HEK293 (cell line): ENCODE results near the gene MLLT6.

Experiments
- CTCF ChIA-PET: fragments of 350-600 bp; formaldehyde crosslinking; extraction: SDS; loops from one replicate; lab custom pipeline; 2021; ENCODE audit warnings: antibody characterized with exemption; lab: Yijun Ruan, JAX
- POLR2A ChIA-PET: fragments of 300-600 bp; formaldehyde crosslinking; extraction: SDS; loops from one replicate; lab custom pipeline; 2020; ENCODE audit warnings: antibody characterized with exemption, inconsistent platforms; lab: Yijun Ruan, JAX
- H3K27ac ChIP-seq: fragments of 200-500 bp; sonication (Bioruptor generic); 2 replicates; pipeline ENCODE4 v1.5.1; 2014; ENCODE audit warnings: low read depth, low read length, control low read depth, inconsistent platforms; ENCODE audit errors: extremely low read depth
- H3K36me3 ChIP-seq, 2 experiments: fragments of 200-500 bp in 1 of 2; sonication (Bioruptor generic) in 1 of 2; 1 replicate in 1 of 2; 2 replicates in 1 of 2; pipeline ENCODE4 v1.5.1; 2014 to 2017; ENCODE audit warnings: inconsistent platforms in 2 of 2, low read length in 2 of 2; ENCODE audit not compliant: control insufficient read depth in 2 of 2, insufficient read depth in 1 of 2
- H3K4me1 ChIP-seq: fragments of 200-500 bp; sonication (Bioruptor generic); 2 replicates; pipeline ENCODE4 v1.5.1; 2014; ENCODE audit warnings: mild to moderate bottlenecking, low read length, inconsistent platforms; ENCODE audit not compliant: control insufficient read depth, insufficient read depth
- H3K4me3 ChIP-seq: 2 replicates; pipeline ENCODE4 v1.5.1; 2011; ENCODE audit warnings: low read depth, mild to moderate bottlenecking, control low read depth, low read length, moderate library complexity
- H3K9me3 ChIP-seq: fragments of 200-500 bp; sonication (Bioruptor generic); 2 replicates; pipeline ENCODE4 v1.5.1; 2014; ENCODE audit warnings: low read depth, low read length, inconsistent platforms; ENCODE audit not compliant: control insufficient read depth, insufficient read depth
- HOXD13 ChIP-seq: sonication (generic); formaldehyde crosslinking; IDR thresholded peaks from 2 replicates; pipeline ENCODE4 v1.8.0; 2022; ENCODE audit warnings: missing genetic modification reagents, borderline replicate concordance
- PATZ1 ChIP-seq: fragments of 450-650 bp; formaldehyde crosslinking; IDR thresholded peaks from 2 replicates; pipeline ENCODE4 v1.5.1; 2016; ENCODE audit warnings: missing biosample characterization, missing genetic modification characterization
- PRDM1 ChIP-seq: fragments of 450-650 bp; formaldehyde crosslinking; IDR thresholded peaks from 2 replicates; pipeline ENCODE4; 2016; ENCODE audit warnings: missing biosample characterization, missing genetic modification characterization
- SALL2 ChIP-seq: fragments of 450-650 bp; formaldehyde crosslinking; IDR thresholded peaks from 2 replicates; pipeline ENCODE4 v1.5.0; 2017; ENCODE audit warnings: missing biosample characterization, mild to moderate bottlenecking, missing genetic modification characterization, borderline replicate concordance
- SCRT2 ChIP-seq: fragments of 450-650 bp; formaldehyde crosslinking; IDR thresholded peaks from 2 replicates; pipeline ENCODE4 v1.5.1; 2016; ENCODE audit warnings: missing biosample characterization, missing genetic modification characterization
- SP2 ChIP-seq: fragments of 450-650 bp; formaldehyde crosslinking; IDR thresholded peaks from 2 replicates; pipeline ENCODE4 v1.5.1; 2016; ENCODE audit warnings: missing biosample characterization, missing genetic modification characterization
- ZFP37 ChIP-seq: fragments of 450-650 bp; formaldehyde crosslinking; IDR thresholded peaks from 2 replicates; pipeline ENCODE4 v1.5.1; 2016; ENCODE audit warnings: missing biosample characterization, missing genetic modification characterization
- ZNF121 ChIP-seq: fragments of 450-650 bp; formaldehyde crosslinking; IDR thresholded peaks from 2 replicates; pipeline ENCODE4 v1.5.1; 2016; ENCODE audit warnings: missing biosample characterization, missing genetic modification characterization
- ZNF146 ChIP-seq: fragments of 450-650 bp; formaldehyde crosslinking; IDR thresholded peaks from 2 replicates; pipeline ENCODE4 v1.5.1; 2016; ENCODE audit warnings: missing biosample characterization, missing genetic modification characterization
- ZNF239 ChIP-seq: fragments of 450-650 bp; formaldehyde crosslinking; IDR thresholded peaks from 2 replicates; pipeline ENCODE4 v1.5.1; 2016; ENCODE audit warnings: missing biosample characterization, missing genetic modification characterization
- ZNF473 ChIP-seq: fragments of 450-650 bp; formaldehyde crosslinking; IDR thresholded peaks from 2 replicates; pipeline ENCODE4 v1.5.1; 2017; ENCODE audit warnings: missing biosample characterization, missing genetic modification characterization
- ZNF530 ChIP-seq: fragments of 450-650 bp; formaldehyde crosslinking; IDR thresholded peaks from 2 replicates; pipeline ENCODE4 v1.5.1; 2016; ENCODE audit warnings: low read depth, missing biosample characterization, missing genetic modification characterization
- ZNF571 ChIP-seq: fragments of 450-650 bp; formaldehyde crosslinking; IDR thresholded peaks from 2 replicates; pipeline ENCODE4 v1.5.0; 2017; ENCODE audit warnings: missing biosample characterization, missing genetic modification characterization
- ZNF580 ChIP-seq: fragments of 450-650 bp; formaldehyde crosslinking; IDR thresholded peaks from 2 replicates; pipeline ENCODE4 v1.5.1; 2016; ENCODE audit warnings: missing biosample characterization, missing genetic modification characterization
- ZNF600 ChIP-seq: fragments of 450-650 bp; formaldehyde crosslinking; IDR thresholded peaks from 2 replicates; pipeline ENCODE4 v1.5.1; 2016; ENCODE audit warnings: missing biosample characterization, missing genetic modification characterization
- ZNF610 ChIP-seq: fragments of 450-650 bp; formaldehyde crosslinking; IDR thresholded peaks from 2 replicates; pipeline ENCODE4 v1.5.1; 2016; ENCODE audit warnings: missing biosample characterization, missing genetic modification characterization, borderline replicate concordance
- ZNF621 ChIP-seq: fragments of 450-650 bp; formaldehyde crosslinking; IDR thresholded peaks from 2 replicates; pipeline ENCODE4 v1.5.1; 2017; ENCODE audit warnings: missing biosample characterization, missing genetic modification characterization
- ZNF791 ChIP-seq: fragments of 450-650 bp; formaldehyde crosslinking; IDR thresholded peaks from 2 replicates; pipeline ENCODE4 v1.5.1; 2016; ENCODE audit warnings: missing biosample characterization, missing genetic modification characterization
- ZNF792 ChIP-seq: fragments of 450-650 bp; formaldehyde crosslinking; IDR thresholded peaks from 2 replicates; pipeline ENCODE4 v1.5.1; 2016; ENCODE audit warnings: missing biosample characterization, missing genetic modification characterization
- ZSCAN4 ChIP-seq: fragments of 450-650 bp; formaldehyde crosslinking; IDR thresholded peaks from 2 replicates; pipeline ENCODE4 v1.5.1; 2017; ENCODE audit warnings: missing biosample characterization, missing genetic modification characterization
- TF ChIP-seq, protein P1 (sequence below): fragments of 450-650 bp; formaldehyde crosslinking; IDR thresholded peaks from 2 replicates; pipeline ENCODE4 v1.5.1; 2016; ENCODE audit warnings: missing biosample characterization, missing genetic modification characterization
- TF ChIP-seq, protein P2 (sequence below): fragments of 450-650 bp; formaldehyde crosslinking; IDR thresholded peaks from 2 replicates; pipeline ENCODE4 v1.5.1; 2016; ENCODE audit warnings: missing biosample characterization, missing genetic modification characterization

Gene MLLT6

DNA sequence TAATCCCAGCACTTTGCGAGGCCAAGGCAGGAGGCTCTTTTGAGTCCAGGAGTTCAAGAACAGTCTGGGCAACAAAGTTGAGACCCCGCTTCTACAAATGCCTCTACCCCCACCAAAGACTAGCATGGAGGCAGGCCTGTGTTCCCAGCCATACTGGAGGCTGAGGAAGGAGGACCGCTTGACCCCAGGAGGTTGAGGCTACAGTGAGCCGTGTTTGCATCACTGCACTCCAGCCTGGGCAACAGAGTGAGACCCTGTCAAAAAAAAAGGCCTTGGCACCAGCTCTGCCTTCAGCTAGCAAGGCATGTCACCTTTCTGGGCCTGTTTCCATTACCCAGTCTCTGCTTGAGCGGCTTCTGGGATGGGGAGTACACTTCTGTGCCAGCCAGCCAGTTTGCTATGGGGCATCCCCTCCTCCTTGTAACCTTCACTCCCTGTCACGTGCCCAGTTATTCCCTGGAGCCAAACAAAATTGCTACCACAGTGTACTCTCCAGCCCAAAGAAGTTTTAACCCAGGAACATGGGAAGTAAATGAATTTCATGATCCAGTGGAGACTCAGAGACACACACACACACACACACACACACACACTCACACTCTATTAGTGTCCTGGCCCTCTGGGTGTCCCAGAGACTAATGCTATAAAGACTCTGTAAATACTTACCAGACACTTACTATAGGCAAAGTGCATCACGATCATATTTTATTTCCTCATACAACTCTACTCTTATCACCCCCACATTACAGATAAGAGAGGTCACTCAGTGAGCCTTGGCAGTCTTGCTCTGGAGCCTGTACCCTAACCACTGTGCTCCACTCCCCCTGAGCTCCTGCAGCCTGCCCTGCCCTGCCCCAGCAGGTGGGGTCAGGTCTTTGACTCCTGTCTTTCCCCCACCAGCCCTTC is 27.6 kb downstream of the MLLT6 start:
- CTCF ChIA-PET, result interaction anchor here (1.1 to 3.1 kb wide), 4 partner anchors 13 to 511 kb away, joined by 3 to 17 read pairs (median 6); no protein-coding TSS in a partner anchor
- Histone ChIP-seq H3K36me3 (peaks cover 21 to 61% of the 10 kb centered on the region in 2 experiments), H3K4me3 (no peak overlapping the region), H3K4me1 (peaks cover 5% of the 10 kb centered on the region), H3K27ac (no peak overlapping the region; the same call in 1 of the 2 replicates), H3K9me3 (no peaks in the 10 kb centered on the region)
- POLR2A ChIA-PET, result interaction anchor here (0.5 to 0.7 kb wide), 2 partner anchors 13 to 268 kb away, joined by 3 read pairs; no protein-coding TSS in a partner anchor
- TF ChIP-seq ZNF239 (tag by site-specific recombination), result no peak
- no peak for TF ChIP-seq ZNF530 (tag by site-specific recombination)
- peak; percentile 85 for TF ChIP-seq ZNF121 (tag by site-specific recombination)
- TF ChIP-seq HOXD13 (CRISPR knock-in tag), result no peak
- no peak for TF ChIP-seq ZNF610 (tag by site-specific recombination)
- TF ChIP-seq ZNF792 (tag by site-specific recombination), result no peak
- 0 out of 2 replicates have a peak, but pooled peaks have one; percentile 8 for TF ChIP-seq PATZ1 (tag by site-specific recombination)
- no peak for TF ChIP-seq ZNF791 (tag by site-specific recombination)
- TF ChIP-seq ZSCAN4, result peak; percentile 54; the same call in 1 of the 2 replicates
- no peak for TF ChIP-seq SCRT2 (tag by site-specific recombination)
- TF ChIP-seq ZNF621, result no peak
- TF ChIP-seq SP2 (tag by site-specific recombination), result no peak
- no peak for TF ChIP-seq ZNF146 (tag by site-specific recombination)
- TF ChIP-seq, protein P1, sequence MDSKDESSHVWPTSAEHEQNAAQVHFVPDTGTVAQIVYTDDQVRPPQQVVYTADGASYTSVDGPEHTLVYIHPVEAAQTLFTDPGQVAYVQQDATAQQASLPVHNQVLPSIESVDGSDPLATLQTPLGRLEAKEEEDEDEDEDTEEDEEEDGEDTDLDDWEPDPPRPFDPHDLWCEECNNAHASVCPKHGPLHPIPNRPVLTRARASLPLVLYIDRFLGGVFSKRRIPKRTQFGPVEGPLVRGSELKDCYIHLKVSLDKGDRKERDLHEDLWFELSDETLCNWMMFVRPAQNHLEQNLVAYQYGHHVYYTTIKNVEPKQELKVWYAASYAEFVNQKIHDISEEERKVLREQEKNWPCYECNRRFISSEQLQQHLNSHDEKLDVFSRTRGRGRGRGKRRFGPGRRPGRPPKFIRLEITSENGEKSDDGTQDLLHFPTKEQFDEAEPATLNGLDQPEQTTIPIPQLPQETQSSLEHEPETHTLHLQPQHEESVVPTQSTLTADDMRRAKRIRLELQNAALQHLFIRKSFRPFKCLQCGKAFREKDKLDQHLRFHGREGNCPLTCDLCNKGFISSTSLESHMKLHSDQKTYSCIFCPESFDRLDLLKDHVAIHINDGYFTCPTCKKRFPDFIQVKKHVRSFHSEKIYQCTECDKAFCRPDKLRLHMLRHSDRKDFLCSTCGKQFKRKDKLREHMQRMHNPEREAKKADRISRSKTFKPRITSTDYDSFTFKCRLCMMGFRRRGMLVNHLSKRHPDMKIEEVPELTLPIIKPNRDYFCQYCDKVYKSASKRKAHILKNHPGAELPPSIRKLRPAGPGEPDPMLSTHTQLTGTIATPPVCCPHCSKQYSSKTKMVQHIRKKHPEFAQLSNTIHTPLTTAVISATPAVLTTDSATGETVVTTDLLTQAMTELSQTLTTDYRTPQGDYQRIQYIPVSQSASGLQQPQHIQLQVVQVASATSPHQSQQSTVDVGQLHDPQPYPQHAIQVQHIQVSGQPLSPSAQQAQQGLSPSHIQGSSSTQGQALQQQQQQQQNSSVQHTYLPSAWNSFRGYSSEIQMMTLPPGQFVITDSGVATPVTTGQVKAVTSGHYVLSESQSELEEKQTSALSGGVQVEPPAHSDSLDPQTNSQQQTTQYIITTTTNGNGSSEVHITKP, result no peak
- TF ChIP-seq ZNF580 (tag by site-specific recombination), result no peak
- TF ChIP-seq ZNF473 (tag by site-specific recombination), result no peak
- TF ChIP-seq SALL2 (tag by site-specific recombination), result no peak
- TF ChIP-seq ZNF600 (tag by site-specific recombination), result peak; percentile 41; the same call in 1 of the 2 replicates
- TF ChIP-seq PRDM1 (tag by site-specific recombination), result no peak
- no peak for TF ChIP-seq ZNF571 (tag by site-specific recombination)
- TF ChIP-seq ZFP37 (tag by site-specific recombination), result no peak
- TF ChIP-seq, protein P2, sequence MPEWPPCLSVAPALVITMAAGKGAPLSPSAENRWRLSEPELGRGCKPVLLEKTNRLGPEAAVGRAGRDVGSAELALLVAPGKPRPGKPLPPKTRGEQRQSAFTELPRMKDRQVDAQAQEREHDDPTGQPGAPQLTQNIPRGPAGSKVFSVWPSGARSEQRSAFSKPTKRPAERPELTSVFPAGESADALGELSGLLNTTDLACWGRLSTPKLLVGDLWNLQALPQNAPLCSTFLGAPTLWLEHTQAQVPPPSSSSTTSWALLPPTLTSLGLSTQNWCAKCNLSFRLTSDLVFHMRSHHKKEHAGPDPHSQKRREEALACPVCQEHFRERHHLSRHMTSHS (tag by site-specific recombination), result no peak
